SK-N-SH treated with all-trans-retinoic acid at 6 μM for 48 hours (cell line): ENCODE data around the gene TNKS1BP1.
"Not testable (repeated sequence)": the region's sequence is repeated elsewhere in the genome, so short reads cannot be mapped to it uniquely, and the experiment has no call there.

Experiments
- ATAC-seq: fragments of 200-7000 bp; cut with Tn5 transposase; 3 replicates; pipeline ENCODE4 v1.9.1; 2020; ENCODE audit warnings: mild to moderate bottlenecking, moderate library complexity
- ARNTL ChIP-seq: fragments of 450-650 bp; formaldehyde crosslinking; IDR thresholded peaks from 2 replicates; pipeline ENCODE4 v1.5.0; 2020; ENCODE audit warnings: low read depth, mild to moderate bottlenecking, moderate library complexity, borderline replicate concordance
- BACH2 ChIP-seq: fragments of 250-450 bp; sonication (Bioruptor Pico); IDR thresholded peaks from 2 replicates; pipeline ENCODE4 v1.9.0; 2021; ENCODE audit warnings: mild to moderate bottlenecking, borderline replicate concordance
- CREB5 ChIP-seq: fragments of 250-450 bp; sonication (Bioruptor Pico); IDR thresholded peaks from 2 replicates; pipeline ENCODE4 v1.5.1; 2020; ENCODE audit warnings: low read depth, mild to moderate bottlenecking, moderate library complexity
- CSDC2 ChIP-seq: fragments of 250-450 bp; sonication (Bioruptor Pico); IDR thresholded peaks from 2 replicates; pipeline ENCODE4 v1.5.0; 2020; ENCODE audit warnings: mild to moderate bottlenecking, moderate library complexity
- CSRNP3 ChIP-seq: fragments of 250-450 bp; sonication (Bioruptor Pico); IDR thresholded peaks from 2 replicates; pipeline ENCODE4 v1.5.1; 2021; ENCODE audit warnings: mild to moderate bottlenecking, moderate library complexity
- ESRRG ChIP-seq: fragments of 250-450 bp; sonication (Bioruptor Pico); IDR thresholded peaks from 2 replicates; pipeline ENCODE4 v1.6.1; 2021; ENCODE audit warnings: mild to moderate bottlenecking
- ISL1 ChIP-seq: fragments of 250-450 bp; sonication (Bioruptor Pico); IDR thresholded peaks from 2 replicates; pipeline ENCODE4 v2.1.2; 2022; ENCODE audit warnings: mild to moderate bottlenecking, moderate library complexity
- OSR1 ChIP-seq: fragments of 250-450 bp; sonication (Bioruptor Pico); IDR thresholded peaks from 2 replicates; pipeline ENCODE4 v1.8.0; 2022; ENCODE audit warnings: moderate library complexity, mild to moderate bottlenecking, inconsistent platforms
- PATZ1 ChIP-seq: fragments of 250-450 bp; sonication (Bioruptor Pico); IDR thresholded peaks from 2 replicates; pipeline ENCODE4 v1.8.0; 2020; ENCODE audit warnings: mild to moderate bottlenecking, moderate library complexity, borderline replicate concordance
- PPARA ChIP-seq: fragments of 250-450 bp; sonication (Bioruptor Pico); IDR thresholded peaks from 2 replicates; pipeline ENCODE4 v1.5.0; 2020; ENCODE audit warnings: mild to moderate bottlenecking, borderline replicate concordance
- RARB ChIP-seq: fragments of 250-450 bp; sonication (Bioruptor Pico); IDR thresholded peaks from 2 replicates; pipeline ENCODE4 v1.8.0; 2021; ENCODE audit warnings: mild to moderate bottlenecking, moderate library complexity
- TCF4 ChIP-seq: fragments of 250-450 bp; sonication (Bioruptor Pico); IDR thresholded peaks from 2 replicates; pipeline ENCODE4 v1.8.0; 2021; ENCODE audit warnings: mild to moderate bottlenecking, moderate library complexity, borderline replicate concordance
- TSHZ2 ChIP-seq: fragments of 250-450 bp; sonication (Bioruptor Pico); IDR thresholded peaks from 2 replicates; pipeline ENCODE4 v1.5.0; 2020; ENCODE audit warnings: mild to moderate bottlenecking, moderate library complexity
- ZC3H10 ChIP-seq: fragments of 250-450 bp; sonication (Bioruptor Pico); IDR thresholded peaks from 2 replicates; pipeline ENCODE4 v1.5.1; 2021; ENCODE audit warnings: mild to moderate bottlenecking, moderate library complexity
- ZFP30 ChIP-seq: fragments of 450-650 bp; formaldehyde crosslinking; IDR thresholded peaks from 2 replicates; pipeline ENCODE4 v1.5.0; 2022; ENCODE audit warnings: mild to moderate bottlenecking, moderate library complexity
- ZNF565 ChIP-seq: fragments of 450-650 bp; formaldehyde crosslinking; conservative IDR thresholded peaks from 2 replicates; pipeline ENCODE4 v1.5.0; 2020; ENCODE audit warnings: low read depth, mild to moderate bottlenecking, moderate library complexity
- ZNF8 ChIP-seq: fragments of 450-650 bp; formaldehyde crosslinking; IDR thresholded peaks from 2 replicates; pipeline ENCODE4 v1.5.0; 2020; ENCODE audit warnings: mild to moderate bottlenecking, moderate library complexity

The TNKS1BP1 gene

GRCh38 chr11:57287884-57288283 lies 36.9 kb downstream of the TNKS1BP1 start:
- no peak for ATAC-seq
- TF ChIP-seq ESRRG (CRISPR knock-in tag) (no peak), RARB (CRISPR knock-in tag) (no peak), CSDC2 (CRISPR knock-in tag) (no peak), PATZ1 (CRISPR knock-in tag) (no peak), CSRNP3 (CRISPR knock-in tag) (no peak), ARNTL (CRISPR knock-in tag) (no peak), ZC3H10 (CRISPR knock-in tag) (no peak), TCF4 (CRISPR knock-in tag) (no peak), ISL1 (CRISPR knock-in tag) (no peak), ZNF8 (CRISPR knock-in tag) (no peak), ZFP30 (CRISPR knock-in tag) (no peak), PPARA (CRISPR knock-in tag) (no peak), TSHZ2 (CRISPR knock-in tag) (no peak), CREB5 (no peak)

GRCh38 chr11:57283231-57283990 lies 41.3 kb downstream of the TNKS1BP1 start:
- no peak for ATAC-seq
- TF ChIP-seq BACH2 (CRISPR knock-in tag) (no peak), OSR1 (CRISPR knock-in tag) (no peak), CREB5 (no peak), TCF4 (CRISPR knock-in tag) (no peak), PPARA (CRISPR knock-in tag) (no peak), ZNF565 (CRISPR knock-in tag) (no peak), ZNF8 (CRISPR knock-in tag) (no peak), CSDC2 (CRISPR knock-in tag) (no peak), ISL1 (CRISPR knock-in tag) (no peak), PATZ1 (CRISPR knock-in tag) (no peak)

- not testable (repeated sequence) for ATAC-seq
Observed at GRCh38 chr11:57281546-57281945, 43.2 kb downstream of the TNKS1BP1 start.
